Trophoblast cell (in vitro differentiated cells and primary cell): ENCODE measurements around the gene ITGB1BP1.
A peak's percentile ranks its signal among the peaks of the same experiment; 100 is the strongest.

Experiments
- DNase-seq, 2 donors: peaks; one replicate each; pipeline ENCODE4 v3.0.0-alpha.2; 2016
- H2AFZ ChIP-seq: 2 replicates; pipeline ENCODE4 v1.6.1; 2013; ENCODE audit warnings: low read length, moderate library complexity, mild to moderate bottlenecking; ENCODE audit not compliant: insufficient read depth, poor library complexity
- H2AK5ac ChIP-seq: 2 replicates; pipeline ENCODE4 v1.6.1; 2013; ENCODE audit warnings: mild to moderate bottlenecking, low read length
- H2BK120ac ChIP-seq: 2 replicates; pipeline ENCODE4 v1.6.1; 2013; ENCODE audit warnings: low read length, mild to moderate bottlenecking, moderate library complexity; ENCODE audit not compliant: insufficient read depth, poor library complexity
- H2BK12ac ChIP-seq: 2 replicates; pipeline ENCODE4 v1.6.1; 2013; ENCODE audit warnings: mild to moderate bottlenecking, low read length, moderate library complexity
- H2BK5ac ChIP-seq: 2 replicates; pipeline ENCODE4 v1.6.1; 2013; ENCODE audit warnings: low read length, low read depth, moderate library complexity, mild to moderate bottlenecking; ENCODE audit not compliant: poor library complexity
- H3K14ac ChIP-seq: 2 replicates; pipeline ENCODE4 v1.6.1; 2013; ENCODE audit warnings: mild to moderate bottlenecking, low read length
- H3K18ac ChIP-seq: 2 replicates; pipeline ENCODE4 v1.6.1; 2013; ENCODE audit warnings: mild to moderate bottlenecking, low read length
- H3K23ac ChIP-seq: 2 replicates; pipeline ENCODE4 v1.6.1; 2013; ENCODE audit warnings: low read length
- H3K27ac ChIP-seq: 2 replicates; pipeline ENCODE4 v1.5.1; 2013; ENCODE audit warnings: low read depth, mild to moderate bottlenecking, inconsistent platforms, low read length, moderate library complexity
- H3K27me3 ChIP-seq: 2 replicates; pipeline ENCODE4 v1.6.1; 2013; ENCODE audit warnings: inconsistent platforms, mild to moderate bottlenecking, low read length, moderate library complexity; ENCODE audit not compliant: insufficient read depth
- H3K36me3 ChIP-seq, 2 experiments: 1 replicate in 1 of 2; 2 replicates in 1 of 2; pipeline ENCODE4 v1.6.1; 2013; ENCODE audit warnings: low read length in 2 of 2, mild to moderate bottlenecking in 2 of 2, moderate library complexity in 1 of 2; ENCODE audit not compliant: insufficient read depth in 2 of 2, control insufficient read depth in 1 of 2
- H3K4ac ChIP-seq: 2 replicates; pipeline ENCODE4 v1.6.1; 2013; ENCODE audit warnings: low read depth, mild to moderate bottlenecking, low read length, moderate library complexity
- H3K4me1 ChIP-seq, 2 experiments: 1 replicate in 1 of 2; 2 replicates in 1 of 2; pipeline ENCODE4 v1.6.1; 2013; ENCODE audit warnings: low read length in 2 of 2, mild to moderate bottlenecking in 2 of 2, moderate library complexity in 1 of 2; ENCODE audit not compliant: insufficient read depth in 2 of 2, control insufficient read depth in 1 of 2
- H3K4me2 ChIP-seq: 2 replicates; pipeline ENCODE4 v1.6.1; 2013; ENCODE audit warnings: inconsistent platforms, mild to moderate bottlenecking, low read length, moderate library complexity
- H3K4me3 ChIP-seq: 2 replicates; pipeline ENCODE4 v1.5.1; 2013; ENCODE audit warnings: mild to moderate bottlenecking, low read depth, low read length, inconsistent platforms
- H3K79me1 ChIP-seq: one replicate; pipeline ENCODE4 v1.6.1; 2013; ENCODE audit warnings: low read length
- H3K79me2 ChIP-seq: 2 replicates; pipeline ENCODE4 v1.6.1; 2013; ENCODE audit warnings: low read length, mild to moderate bottlenecking; ENCODE audit not compliant: control insufficient read depth, insufficient read depth, poor library complexity
- H3K9ac ChIP-seq: 2 replicates; pipeline ENCODE4 v1.6.1; 2013; ENCODE audit warnings: mild to moderate bottlenecking, low read length
- H3K9me3 ChIP-seq: 2 replicates; pipeline ENCODE4 v1.6.1; 2013; ENCODE audit warnings: low read depth, mild to moderate bottlenecking, control low read depth, inconsistent platforms, low read length; ENCODE audit not compliant: insufficient read depth
- H4K12ac ChIP-seq: 2 replicates; pipeline ENCODE4 v1.6.1; 2013; ENCODE audit warnings: low read depth, mild to moderate bottlenecking, low read length, moderate library complexity
- H4K8ac ChIP-seq: 2 replicates; pipeline ENCODE4 v1.6.1; 2013; ENCODE audit warnings: low read depth, mild to moderate bottlenecking, low read length, moderate library complexity
- H4K91ac ChIP-seq: one replicate; pipeline ENCODE4 v1.6.1; 2013; ENCODE audit warnings: low read depth, mild to moderate bottlenecking, low read length, moderate library complexity
- WGBS: extraction: QIAGEN DNeasy Blood & Tissue Kit; methylation state at CpG from one replicate; pipeline ENCODE4 v1.1.7; 2013; ENCODE audit warnings: missing lambda C conversion rate; ENCODE audit not compliant: insufficient read length, insufficient coverage; ENCODE audit errors: extremely low coverage; 5-methylcytosine and 5-hydroxymethylcytosine counted together

Gene ITGB1BP1

GRCh38 chr2:9378433-9379390, 44.6 kb downstream of the ITGB1BP1 start:
- Histone ChIP-seq H3K36me3 (peaks cover 36 to 52% of the 10 kb centered on the region in 2 experiments), H3K4me3 (peak overlapping the region; percentile 23), H3K79me1 (peaks cover 8% of the 10 kb centered on the region), H2AFZ (no peak overlapping the region), H3K18ac (no peak overlapping the region), H3K9me3 (peaks cover 7% of the 10 kb centered on the region), H3K14ac (no peak overlapping the region), H3K4ac (no peak overlapping the region), H4K12ac (no peak overlapping the region), H3K4me1 (peaks cover 10 to 25% of the 10 kb centered on the region in 2 experiments), H2BK120ac (no peak overlapping the region), H3K27ac (peak overlapping the region; percentile 18), H3K23ac (no peak overlapping the region), H2AK5ac (no peak overlapping the region), H3K9ac (no peak overlapping the region), H2BK12ac (peak overlapping the region; percentile 2), H3K27me3 (no peaks in the 10 kb centered on the region), H4K91ac (peak overlapping the region; percentile 1), H4K8ac (no peak overlapping the region), H3K4me2 (no peak overlapping the region), H3K79me2 (no peaks in the 10 kb centered on the region), H2BK5ac (no peak overlapping the region)
- WGBS, result no CpG with 5 or more reads among the region's 30 CpGs
- DNase-seq, result peak; percentile 9 to 40

DNA sequence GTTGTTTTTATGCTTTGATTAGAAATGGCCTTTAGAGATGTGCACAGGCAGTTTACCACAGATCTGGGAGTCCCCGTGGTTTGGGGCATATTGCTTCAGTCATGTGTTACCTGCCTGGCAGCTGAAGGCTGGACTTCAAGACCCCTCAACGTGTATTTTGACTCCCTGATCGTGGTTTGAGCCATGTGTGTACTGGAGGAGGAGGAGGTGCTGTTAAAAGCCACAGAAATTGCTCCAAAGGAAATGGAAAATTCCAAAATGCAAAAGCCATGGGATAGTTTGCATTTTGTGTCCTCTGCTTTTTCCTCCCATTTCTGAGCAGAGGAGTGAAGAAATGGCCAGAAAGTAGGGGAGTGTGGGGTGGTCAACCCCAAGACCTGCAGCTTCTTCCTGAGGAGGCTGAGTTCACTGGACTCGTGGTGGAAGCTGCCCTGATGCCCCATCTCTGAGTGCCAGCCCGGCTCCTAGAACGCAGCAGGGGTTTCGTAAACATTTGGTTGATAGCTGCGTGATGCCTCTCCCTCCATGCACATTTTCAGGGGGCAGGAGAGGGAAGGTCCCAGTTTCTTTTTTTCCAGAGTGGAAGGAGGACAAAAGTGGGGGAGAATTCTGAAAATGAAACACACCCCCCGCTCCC, 45.7 kb downstream of the ITGB1BP1 start:
- Histone ChIP-seq H3K27ac (no peak overlapping the region), H3K79me1 (peaks cover 7% of the 10 kb centered on the region), H3K4ac (no peak overlapping the region), H3K14ac (no peak overlapping the region), H3K9ac (no peak overlapping the region), H2AFZ (no peak overlapping the region), H2AK5ac (no peak overlapping the region), H3K4me1 (peaks cover 10 to 22% of the 10 kb centered on the region in 2 experiments), H3K4me3 (no peak overlapping the region), H4K91ac (no peak overlapping the region), H3K18ac (no peak overlapping the region), H2BK5ac (no peak overlapping the region), H3K36me3 (peaks cover 44 to 59% of the 10 kb centered on the region in 2 experiments), H3K27me3 (no peaks in the 10 kb centered on the region), H2BK12ac (no peak overlapping the region), H3K23ac (no peak overlapping the region), H2BK120ac (no peak overlapping the region), H3K9me3 (peaks cover 7% of the 10 kb centered on the region), H4K12ac (no peak overlapping the region), H3K4me2 (no peak overlapping the region), H3K79me2 (no peaks in the 10 kb centered on the region), H4K8ac (no peak overlapping the region)
- WGBS, result no CpG with 5 or more reads among the region's 9 CpGs
- no peak for DNase-seq

DNA sequence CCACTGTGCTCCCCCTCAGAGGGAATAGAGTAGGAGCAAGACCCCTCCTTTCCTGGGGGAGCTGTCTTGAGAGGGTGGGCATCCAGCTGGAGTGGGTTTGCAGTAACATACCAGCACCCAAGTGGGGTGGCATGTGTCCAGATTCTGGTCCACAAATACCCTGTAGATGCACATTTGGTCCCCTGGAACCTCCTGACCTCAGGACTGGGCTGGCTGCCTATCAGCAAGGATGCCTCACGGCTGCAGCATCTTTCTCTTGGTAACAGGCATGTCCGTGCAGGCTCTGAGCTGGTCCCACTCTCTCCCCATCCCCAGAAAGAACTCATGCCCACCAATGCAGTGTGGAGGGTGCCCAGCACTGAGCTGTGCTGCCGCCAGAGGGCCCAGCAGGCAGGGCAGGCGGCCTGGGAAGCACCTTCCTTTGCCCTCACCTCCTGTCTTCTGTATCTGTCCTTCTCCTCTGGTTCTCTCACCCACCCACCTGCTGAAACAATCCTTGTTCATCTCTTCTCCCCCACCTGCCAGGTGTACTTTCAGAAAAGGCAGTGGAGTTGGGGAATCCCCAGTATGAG, 47.4 kb downstream of the ITGB1BP1 start:
- Histone ChIP-seq H3K23ac (no peak overlapping the region), H3K9ac (no peak overlapping the region), H3K18ac (no peak overlapping the region), H4K12ac (no peak overlapping the region), H3K79me1 (peaks cover 2% of the 10 kb centered on the region), H3K36me3 (peaks cover 46 to 59% of the 10 kb centered on the region in 2 experiments), H3K4ac (no peak overlapping the region), H2BK5ac (no peak overlapping the region), H3K14ac (no peak overlapping the region), H2AK5ac (no peak overlapping the region), H3K4me1 (peaks cover 4 to 16% of the 10 kb centered on the region in 2 experiments), H3K79me2 (no peaks in the 10 kb centered on the region), H3K27me3 (no peaks in the 10 kb centered on the region), H3K4me3 (peak overlapping the region; percentile 42), H4K91ac (no peak overlapping the region), H2BK12ac (no peak overlapping the region), H3K9me3 (peaks cover 7% of the 10 kb centered on the region), H2AFZ (peak overlapping the region; percentile 5), H3K4me2 (no peak overlapping the region), H3K27ac (no peak overlapping the region), H2BK120ac (no peak overlapping the region), H4K8ac (no peak overlapping the region)
- WGBS, result no CpG with 5 or more reads among the region's 4 CpGs
- DNase-seq, result no peak

DNA sequence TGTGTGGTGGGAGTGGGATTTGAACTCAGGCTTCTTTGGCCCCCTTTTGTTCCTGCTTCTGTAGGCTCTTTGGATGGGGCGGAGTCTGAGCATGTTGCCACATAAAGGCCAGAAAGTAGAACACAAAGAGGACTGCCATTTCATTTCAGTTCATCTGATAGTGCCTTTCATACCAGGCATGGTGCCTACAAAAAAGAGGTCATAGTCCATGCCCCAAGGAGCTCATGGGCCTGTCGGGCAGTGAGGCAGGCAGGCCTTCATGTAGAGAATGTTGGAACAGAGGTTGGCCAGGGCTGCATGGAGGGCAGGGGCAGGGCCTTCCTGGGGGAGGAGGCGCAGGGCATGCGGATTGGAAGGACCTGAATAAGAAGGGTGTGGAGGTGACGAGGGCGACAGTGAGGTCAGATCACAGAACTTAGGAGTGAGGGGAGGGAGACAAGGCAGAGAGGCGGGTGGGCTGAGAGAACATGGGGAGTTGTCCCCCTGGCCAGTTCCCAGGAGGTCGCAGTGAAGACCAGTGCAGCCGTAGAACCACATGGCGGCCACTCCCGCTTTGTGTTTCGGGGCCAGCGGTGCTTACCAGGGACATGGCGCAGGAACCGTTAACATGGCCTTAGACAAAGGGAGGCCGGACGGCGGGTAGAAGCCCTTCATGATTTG, 49.1 kb downstream of the ITGB1BP1 start:
- H2BK120ac ChIP-seq, result no peak overlapping the region
- H3K4me1 ChIP-seq, result peaks cover 0 to 12% of the 10 kb centered on the region in 2 experiments
- no peak for DNase-seq
- H3K27me3 ChIP-seq, result no peaks in the 10 kb centered on the region
- H2AFZ ChIP-seq, result no peak overlapping the region
- no peak overlapping the region for H3K27ac ChIP-seq
- no peak overlapping the region for H3K23ac ChIP-seq
- H2BK5ac ChIP-seq, result no peak overlapping the region
- no peak overlapping the region for H2AK5ac ChIP-seq
- H3K9ac ChIP-seq, result no peak overlapping the region
- no peak overlapping the region for H2BK12ac ChIP-seq
- no peak overlapping the region for H4K8ac ChIP-seq
- no peak overlapping the region for H3K14ac ChIP-seq
- no peak overlapping the region for H3K18ac ChIP-seq
- peaks cover 46 to 58% of the 10 kb centered on the region in 2 experiments for H3K36me3 ChIP-seq
- H3K4me2 ChIP-seq, result no peak overlapping the region
- H3K79me2 ChIP-seq, result no peaks in the 10 kb centered on the region
- peaks cover 7% of the 10 kb centered on the region for H3K9me3 ChIP-seq
- H3K79me1 ChIP-seq, result no peaks in the 10 kb centered on the region
- no CpG with 5 or more reads among the region's 18 CpGs for WGBS
- H3K4ac ChIP-seq, result no peak overlapping the region
- H4K12ac ChIP-seq, result no peak overlapping the region
- H4K91ac ChIP-seq, result no peak overlapping the region
- H3K4me3 ChIP-seq, result no peak overlapping the region
